Activated T-cell treated with anti-CD3 and anti-CD28 coated beads, Interleukin-2, amount 50 U/mL, for 72 hours (primary cell): ENCODE measurements around the gene DIP2C. TPM values are rescaled to one million over a fixed set of nuclear protein-coding genes. Genes with fewer than 3 reads are reported as not detected.

ENCODE experiments used
- ATAC-seq, 2 donors: fragments of 150-1000 bp; cut with Tn5 transposase; replicated peaks in 1 of 2; 2 replicates each; pipeline ENCODE4 v1.10.0; 2021; ENCODE audit warnings: moderate library complexity in 2 of 2, mild to moderate bottlenecking in 1 of 2
- DNase-seq, 2 donors: peaks; one replicate each; pipeline ENCODE4 v3.0.0; 2021 to 2022; ENCODE audit warnings: mixed read lengths in 1 of 2
- H3K27ac Mint-ChIP-seq: one replicate; pipeline ENCODE4 v1.8.0; 2022; ENCODE audit warnings: mild to moderate bottlenecking, moderate library complexity, mixed read lengths
- H3K27me3 Mint-ChIP-seq: one replicate; pipeline ENCODE4 v1.8.0; 2022; ENCODE audit warnings: low read depth, mixed read lengths
- H3K36me3 Mint-ChIP-seq, 2 donors: one replicate each; pipeline ENCODE4 v1.8.0; 2022; ENCODE audit warnings: mixed read lengths in 2 of 2, mild to moderate bottlenecking in 1 of 2; ENCODE audit not compliant: insufficient read depth in 2 of 2
- H3K4me1 Mint-ChIP-seq: one replicate; pipeline ENCODE4 v1.8.0; 2022; ENCODE audit warnings: low read depth, mixed read lengths
- H3K4me3 Mint-ChIP-seq, 2 donors: one replicate each; pipeline ENCODE4 v1.8.0; 2022; ENCODE audit warnings: mild to moderate bottlenecking in 2 of 2, mixed read lengths in 2 of 2, moderate library complexity in 2 of 2
- H3K9me3 Mint-ChIP-seq, 2 donors: one replicate each; pipeline ENCODE4 v1.8.0; 2022; ENCODE audit warnings: mixed read lengths in 2 of 2
- total RNA-seq, 2 donors: library from RNA; stranded (reverse); gene quantifications; one replicate each; pipeline ENCODE4 v1.2.3, GENCODE V29; 2022

Gene DIP2C
- total RNA-seq, 2 donors from 2014 or later, result 0.70 to 1.6 TPM

GRCh38 chr10:497898-498451 lies 191.5 kb downstream of the DIP2C start:
- no peaks in the 10 kb centered on the region for H3K9me3 Mint-ChIP-seq
- H3K4me1 Mint-ChIP-seq, result peaks cover 7% of the 10 kb centered on the region
- H3K4me3 Mint-ChIP-seq, result no peak overlapping the region
- H3K27ac Mint-ChIP-seq, result no peak overlapping the region
- peaks cover 6% of the 10 kb centered on the region for H3K27me3 Mint-ChIP-seq
- no peak for ATAC-seq
- no peaks in the 10 kb centered on the region for H3K36me3 Mint-ChIP-seq
- no peak for DNase-seq

- H3K4me3 Mint-ChIP-seq, result no peak overlapping the region
- no peak for DNase-seq
- H3K27me3 Mint-ChIP-seq, result peaks cover 13% of the 10 kb centered on the region
- H3K4me1 Mint-ChIP-seq, result peaks cover 7% of the 10 kb centered on the region
- no peaks in the 10 kb centered on the region for H3K36me3 Mint-ChIP-seq
- ATAC-seq, result no peak
- H3K9me3 Mint-ChIP-seq, result no peaks in the 10 kb centered on the region
- no peak overlapping the region for H3K27ac Mint-ChIP-seq
Observed at GRCh38 chr10:497289-497688, 192.2 kb downstream of the DIP2C start.

GRCh38 chr10:494556-494955 lies 194.9 kb downstream of the DIP2C start:
- Mint-ChIP-seq H3K27me3 (peaks cover 13% of the 10 kb centered on the region), H3K4me1 (no peaks in the 10 kb centered on the region), H3K9me3 (no peaks in the 10 kb centered on the region), H3K4me3 (no peak overlapping the region), H3K36me3 (no peaks in the 10 kb centered on the region), H3K27ac (no peak overlapping the region)
- no peak for DNase-seq
- no peak for ATAC-seq

GRCh38 chr10:494149-494542 lies 195.3 kb downstream of the DIP2C start:
- Mint-ChIP-seq H3K27ac (no peak overlapping the region), H3K4me1 (no peaks in the 10 kb centered on the region), H3K9me3 (no peaks in the 10 kb centered on the region), H3K36me3 (no peaks in the 10 kb centered on the region), H3K27me3 (peaks cover 13% of the 10 kb centered on the region), H3K4me3 (no peak overlapping the region)
- DNase-seq (no peak), ATAC-seq (no peak)

DNA sequence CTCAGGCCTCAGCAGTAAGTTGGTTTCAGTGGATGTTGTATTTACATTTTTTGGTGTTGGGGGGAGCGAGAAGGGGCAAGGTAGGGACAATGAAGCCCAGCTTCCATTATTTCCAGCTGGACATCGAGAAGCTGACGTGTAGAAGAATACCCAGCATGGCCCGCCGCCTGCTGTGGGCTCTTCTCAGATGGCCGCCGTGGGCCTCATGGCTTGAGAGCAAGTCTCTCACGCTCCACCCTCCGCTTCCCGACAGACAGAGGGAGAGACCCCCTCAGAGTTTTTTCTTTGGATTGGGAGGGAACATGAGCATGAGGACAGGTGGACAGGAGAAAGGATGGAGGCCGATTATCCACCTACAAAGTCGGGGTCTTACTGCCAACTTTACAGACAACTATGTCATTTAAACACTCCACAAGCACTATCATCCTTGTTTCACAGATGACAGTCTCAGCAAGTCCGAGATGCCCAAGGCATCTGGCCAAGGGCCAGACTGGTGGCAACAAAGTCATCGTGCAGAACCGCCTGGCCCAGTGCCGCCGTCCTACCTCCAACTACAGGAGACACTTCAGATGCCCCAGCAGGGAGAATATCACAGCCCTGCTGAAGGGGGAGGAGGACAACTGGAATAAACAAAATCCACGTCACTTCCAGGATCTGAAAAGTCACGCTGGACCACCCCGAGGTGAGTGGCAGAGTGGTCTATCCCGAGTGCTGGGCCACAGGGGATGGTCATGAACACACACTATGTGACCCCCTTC lies 195.9 kb downstream of the DIP2C start:
- Mint-ChIP-seq H3K36me3 (no peaks in the 10 kb centered on the region), H3K9me3 (no peaks in the 10 kb centered on the region), H3K27ac (no peak overlapping the region), H3K4me3 (no peak overlapping the region), H3K4me1 (no peaks in the 10 kb centered on the region), H3K27me3 (peaks cover 13% of the 10 kb centered on the region)
- no peak for ATAC-seq
- DNase-seq, result no peak

- Mint-ChIP-seq H3K4me1 (no peaks in the 10 kb centered on the region), H3K4me3 (no peak overlapping the region), H3K36me3 (no peaks in the 10 kb centered on the region), H3K27ac (no peak overlapping the region), H3K9me3 (no peaks in the 10 kb centered on the region), H3K27me3 (peaks cover 13% of the 10 kb centered on the region)
- ATAC-seq, result no peak
- no peak for DNase-seq
Observed at GRCh38 chr10:492836-493235, 196.6 kb downstream of the DIP2C start.

DNA sequence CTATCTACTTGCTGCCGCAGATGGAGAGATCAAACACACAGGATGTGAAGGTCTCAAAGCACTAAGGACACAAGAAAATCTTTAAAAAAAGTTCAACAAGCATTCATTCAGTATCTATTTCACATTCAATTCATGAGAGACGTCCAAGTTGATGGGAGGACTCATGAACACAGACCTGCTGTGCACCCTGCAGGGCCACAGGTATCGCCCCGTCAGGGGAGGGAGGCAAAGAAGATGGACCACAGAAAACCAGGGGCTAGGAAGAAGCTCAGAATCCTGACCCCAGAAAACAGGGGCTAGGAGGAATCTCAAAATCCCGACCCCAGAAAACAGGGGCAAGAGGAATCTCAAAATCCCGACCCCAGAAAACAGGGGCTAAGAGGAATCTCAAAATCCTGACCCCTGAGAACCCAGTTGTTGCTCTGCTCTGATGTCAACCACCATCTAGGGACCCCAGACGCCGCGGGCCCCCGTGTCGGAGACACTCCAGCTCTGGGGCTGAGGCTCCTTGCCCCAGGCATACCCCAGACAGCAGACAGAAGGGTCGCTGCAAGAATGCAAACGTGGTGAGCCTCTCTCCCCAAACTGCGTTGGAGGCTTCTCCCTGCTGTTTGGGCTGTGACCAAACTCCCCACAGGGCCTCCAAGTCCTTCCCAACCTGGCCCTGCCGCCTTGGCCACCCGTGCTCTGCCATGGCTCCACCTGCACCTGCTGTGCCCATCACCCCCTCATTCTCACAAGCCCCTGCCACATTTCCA lies 197.6 kb downstream of the DIP2C start:
- Mint-ChIP-seq H3K27me3 (peaks cover 13% of the 10 kb centered on the region), H3K27ac (no peak overlapping the region), H3K9me3 (no peaks in the 10 kb centered on the region), H3K4me3 (no peak overlapping the region), H3K4me1 (no peaks in the 10 kb centered on the region), H3K36me3 (no peaks in the 10 kb centered on the region)
- DNase-seq (no peak), ATAC-seq (no peak)

- H3K36me3 Mint-ChIP-seq, result no peaks in the 10 kb centered on the region
- no peak for ATAC-seq
Observed at GRCh38 chr10:490891-491571, 198.4 kb downstream of the DIP2C start.

DNA sequence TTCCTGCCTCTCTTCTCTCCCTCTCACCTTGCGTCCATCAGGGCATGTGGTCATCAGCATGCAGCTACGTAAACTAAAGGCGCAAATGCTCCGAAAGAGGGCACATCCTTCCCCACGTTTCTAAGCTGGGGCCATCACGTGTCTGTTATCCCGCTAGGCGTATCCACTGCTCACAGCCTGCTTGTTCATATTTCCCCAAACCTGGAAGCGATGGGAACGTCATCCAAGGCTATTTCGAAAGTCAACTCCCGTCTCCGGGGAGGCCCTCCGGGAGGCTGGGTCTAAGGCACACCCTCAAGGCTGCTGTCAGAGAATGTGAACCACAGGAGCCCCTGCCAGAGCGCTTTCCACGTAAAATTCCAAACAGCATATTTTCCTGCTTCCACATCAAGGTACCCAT lies 199.2 kb downstream of the DIP2C start:
- Mint-ChIP-seq H3K4me1 (peaks cover 4% of the 10 kb centered on the region), H3K27ac (no peak overlapping the region), H3K9me3 (no peaks in the 10 kb centered on the region), H3K4me3 (no peak overlapping the region), H3K27me3 (peaks cover 13% of the 10 kb centered on the region), H3K36me3 (no peaks in the 10 kb centered on the region)
- no peak for DNase-seq
- no peak for ATAC-seq

More at GRCh38 chr10:490891-491571, 198.4 kb downstream of the DIP2C start:
- no peak for DNase-seq
- Mint-ChIP-seq H3K9me3 (no peaks in the 10 kb centered on the region), H3K4me3 (no peak overlapping the region), H3K4me1 (no peaks in the 10 kb centered on the region), H3K27me3 (peaks cover 13% of the 10 kb centered on the region), H3K27ac (no peak overlapping the region)

- peaks cover 7% of the 10 kb centered on the region for H3K4me1 Mint-ChIP-seq
- H3K36me3 Mint-ChIP-seq, result no peaks in the 10 kb centered on the region
- no peak overlapping the region for H3K27ac Mint-ChIP-seq
- peaks cover 13% of the 10 kb centered on the region for H3K27me3 Mint-ChIP-seq
- H3K9me3 Mint-ChIP-seq, result no peaks in the 10 kb centered on the region
- no peak for ATAC-seq
- H3K4me3 Mint-ChIP-seq, result no peak overlapping the region
- DNase-seq, result no peak
Observed at GRCh38 chr10:489330-489729, 200.1 kb downstream of the DIP2C start.

- no peak overlapping the region for H3K4me3 Mint-ChIP-seq
- H3K27ac Mint-ChIP-seq, result no peak overlapping the region
- no peaks in the 10 kb centered on the region for H3K9me3 Mint-ChIP-seq
- DNase-seq (no peak), ATAC-seq (no peak)
- H3K27me3 Mint-ChIP-seq, result peaks cover 13% of the 10 kb centered on the region
- H3K36me3 Mint-ChIP-seq, result no peaks in the 10 kb centered on the region
- peaks cover 7% of the 10 kb centered on the region for H3K4me1 Mint-ChIP-seq
Observed at GRCh38 chr10:488933-489215, 200.6 kb downstream of the DIP2C start.

DNA sequence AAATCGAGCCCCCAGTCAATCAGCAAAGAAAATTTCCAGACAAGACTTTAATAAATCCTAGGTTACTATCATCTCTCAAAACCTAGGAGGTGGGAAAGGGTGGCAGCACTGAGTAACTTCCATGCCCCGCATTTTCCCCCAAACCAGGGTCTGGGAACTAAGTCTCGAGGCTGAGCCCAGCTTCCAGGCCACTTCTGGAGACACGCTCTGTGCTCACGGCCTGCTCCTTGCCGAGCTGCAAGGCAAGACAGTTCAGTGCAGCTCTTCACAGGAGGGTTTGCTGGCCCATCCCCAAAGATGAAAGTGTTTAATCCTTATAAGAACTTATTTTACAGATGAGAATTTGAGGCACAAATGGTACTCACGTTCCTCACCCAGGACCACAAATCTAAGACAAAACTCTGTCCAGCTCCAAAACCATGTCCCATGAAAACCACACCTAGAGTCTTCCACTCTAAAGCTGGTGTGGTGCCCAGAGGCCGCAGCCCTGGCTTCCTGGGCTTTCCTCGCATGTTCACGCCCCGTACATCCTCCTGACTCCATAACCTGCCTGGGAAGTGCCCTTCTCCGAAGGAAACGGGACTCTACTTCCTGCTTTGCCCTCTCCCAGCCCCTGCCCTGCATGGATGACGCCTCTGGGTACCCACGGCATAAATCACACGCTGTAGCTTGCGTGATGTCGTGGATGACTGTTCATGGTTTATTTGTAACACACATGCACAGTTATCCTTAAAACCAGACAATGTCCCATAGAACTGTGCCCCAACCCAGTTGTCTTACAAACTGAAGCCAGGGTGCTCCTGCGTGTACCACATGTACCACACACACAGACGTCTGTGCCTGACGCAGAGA lies 201.2 kb downstream of the DIP2C start:
- no peak for ATAC-seq
- H3K27ac Mint-ChIP-seq, result no peak overlapping the region
- H3K27me3 Mint-ChIP-seq, result peaks cover 10% of the 10 kb centered on the region
- no peak overlapping the region for H3K4me3 Mint-ChIP-seq
- peaks cover 7% of the 10 kb centered on the region for H3K4me1 Mint-ChIP-seq
- no peaks in the 10 kb centered on the region for H3K9me3 Mint-ChIP-seq
- no peaks in the 10 kb centered on the region for H3K36me3 Mint-ChIP-seq
- DNase-seq, result no peak
